ENCODE results near the gene RNF169.
"Not testable (repeated sequence)": the region's sequence is repeated elsewhere in the genome, so short reads cannot be mapped to it uniquely, and the experiment has no call there.

RNF169 gene

GRCh38 chr11:74825596-74825995, 76.9 kb downstream of the RNF169 start:
- DNase-seq = not testable (repeated sequence)

- DNase-seq = no peak
Observed at GRCh38 chr11:74826901-74827300, 78.3 kb downstream of the RNF169 start.

GRCh38 chr11:74837191-74837590, 88.5 kb downstream of the RNF169 start:
- no peak for DNase-seq

- no peak for DNase-seq
Observed at GRCh38 chr11:74838188-74838587, 89.5 kb downstream of the RNF169 start.

- no peak for DNase-seq
Observed at GRCh38 chr11:74839446-74839845, 90.8 kb downstream of the RNF169 start.

- DNase-seq = no peak
Observed at GRCh38 chr11:74839971-74840370, 91.3 kb downstream of the RNF169 start.

GRCh38 chr11:74840486-74840885, 91.8 kb downstream of the RNF169 start:
- DNase-seq = no peak

- no peak for DNase-seq
Observed at GRCh38 chr11:74842967-74843366, 94.3 kb downstream of the RNF169 start.

- DNase-seq = no peak
Observed at GRCh38 chr11:74844072-74844471, 95.4 kb downstream of the RNF169 start.

- no peak for DNase-seq
Observed at GRCh38 chr11:74844865-74845264, 96.2 kb downstream of the RNF169 start.

GRCh38 chr11:74845978-74846517, 97.4 kb downstream of the RNF169 start:
- DNase-seq = no peak

- no peak for DNase-seq
Observed at GRCh38 chr11:74846770-74847169, 98.1 kb downstream of the RNF169 start.

GRCh38 chr11:74847395-74847794, 98.7 kb downstream of the RNF169 start:
- no peak for DNase-seq

GRCh38 chr11:74847895-74848294, 99.2 kb downstream of the RNF169 start:
- DNase-seq = no peak

- DNase-seq = no peak
Observed at GRCh38 chr11:74849525-74850391, 101.1 kb downstream of the RNF169 start.

- no peak for DNase-seq
Observed at GRCh38 chr11:74853223-74853622, 104.6 kb downstream of the RNF169 start.

GRCh38 chr11:74860743-74861142, 112.1 kb downstream of the RNF169 start:
- no peak for DNase-seq

- no peak for DNase-seq
Observed at GRCh38 chr11:74863410-74863809, 114.8 kb downstream of the RNF169 start.

GRCh38 chr11:74866557-74866956, 117.9 kb downstream of the RNF169 start:
- no peak for DNase-seq

GRCh38 chr11:74870485-74870884, 121.8 kb downstream of the RNF169 start:
- DNase-seq = peak in 1 of 2 donors; percentile 39

- no peak for DNase-seq
Observed at GRCh38 chr11:74871037-74871436, 122.4 kb downstream of the RNF169 start.

GRCh38 chr11:74877132-74877531, 128.5 kb downstream of the RNF169 start:
- DNase-seq = peak in 1 of 2 donors; percentile 12

Measured in CD4-positive, alpha-beta T cell treated with Interferon alpha-2 for 1 hour (primary cell).